ENCODE measurements around the gene ACTR3. TPM values are rescaled to one million over a fixed set of nuclear protein-coding genes. Genes with fewer than 3 reads are reported as not detected.

The ACTR3 gene
- total RNA-seq, 1 experiment from 2014 or later: 180 TPM

DNA sequence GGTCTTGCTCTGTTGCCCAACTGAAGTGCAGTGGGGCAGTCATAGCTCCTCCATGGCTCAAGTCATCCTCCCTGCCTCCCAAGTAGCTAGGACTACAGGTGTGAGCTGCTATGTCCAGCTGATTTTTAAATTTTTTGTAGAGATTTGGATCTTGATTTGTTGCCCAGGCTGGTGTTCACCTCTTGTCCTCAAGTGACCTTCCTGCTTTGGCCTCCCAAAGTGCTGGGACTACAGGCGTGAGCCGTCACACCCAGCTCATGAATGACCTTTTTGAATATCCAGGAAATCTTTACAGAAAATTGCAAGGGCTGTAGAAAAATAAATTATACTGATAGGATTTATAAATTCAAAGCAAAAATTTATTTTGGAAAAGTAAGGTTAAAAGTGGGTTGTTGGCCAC is 17.4 kb downstream of the ACTR3 start:
- no peak overlapping the region for H3K4ac ChIP-seq (ENCODE audit: low read depth, low read length)
- H3K23ac ChIP-seq (ENCODE audit: insufficient read length, low read depth, low read length): no peak overlapping the region
- no peaks in the 10 kb centered on the region for H3K9me3 ChIP-seq (ENCODE audit: control insufficient read depth, low read depth, low read length)
- no peak overlapping the region for H4K91ac ChIP-seq (ENCODE audit: insufficient read length, low read depth, low read length)
- peaks cover 15 to 18% of the 10 kb centered on the region in 2 experiments for H3K4me1 Mint-ChIP-seq
- no peaks in the 10 kb centered on the region for H3K27me3 ChIP-seq (ENCODE audit: insufficient read depth, low read length)
- no peak overlapping the region for H3K14ac ChIP-seq (ENCODE audit: insufficient read depth, low read length)
- TF ChIP-seq, protein P1, sequence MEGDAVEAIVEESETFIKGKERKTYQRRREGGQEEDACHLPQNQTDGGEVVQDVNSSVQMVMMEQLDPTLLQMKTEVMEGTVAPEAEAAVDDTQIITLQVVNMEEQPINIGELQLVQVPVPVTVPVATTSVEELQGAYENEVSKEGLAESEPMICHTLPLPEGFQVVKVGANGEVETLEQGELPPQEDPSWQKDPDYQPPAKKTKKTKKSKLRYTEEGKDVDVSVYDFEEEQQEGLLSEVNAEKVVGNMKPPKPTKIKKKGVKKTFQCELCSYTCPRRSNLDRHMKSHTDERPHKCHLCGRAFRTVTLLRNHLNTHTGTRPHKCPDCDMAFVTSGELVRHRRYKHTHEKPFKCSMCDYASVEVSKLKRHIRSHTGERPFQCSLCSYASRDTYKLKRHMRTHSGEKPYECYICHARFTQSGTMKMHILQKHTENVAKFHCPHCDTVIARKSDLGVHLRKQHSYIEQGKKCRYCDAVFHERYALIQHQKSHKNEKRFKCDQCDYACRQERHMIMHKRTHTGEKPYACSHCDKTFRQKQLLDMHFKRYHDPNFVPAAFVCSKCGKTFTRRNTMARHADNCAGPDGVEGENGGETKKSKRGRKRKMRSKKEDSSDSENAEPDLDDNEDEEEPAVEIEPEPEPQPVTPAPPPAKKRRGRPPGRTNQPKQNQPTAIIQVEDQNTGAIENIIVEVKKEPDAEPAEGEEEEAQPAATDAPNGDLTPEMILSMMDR (conservative IDR thresholded peaks at IDR 0.05): no peak
- H2AFZ ChIP-seq (ENCODE audit: low read length): no peak overlapping the region
- H3K79me2 ChIP-seq (ENCODE audit: insufficient read depth, low read length): peaks cover 17% of the 10 kb centered on the region; the same call in 1 of the 2 replicates
- no peak overlapping the region for H3K27ac ChIP-seq (ENCODE audit: insufficient read length, low read depth, low read length)
- H3K4me2 ChIP-seq (ENCODE audit: insufficient read depth, insufficient read length, low read length): no peak overlapping the region
- peaks cover 0 to 12% of the 10 kb centered on the region in 2 experiments; a peak in 3 of 5 replicates for H3K9me3 Mint-ChIP-seq
- H3T11ph ChIP-seq (ENCODE audit: low read length): no peak overlapping the region
- no peak overlapping the region for H2BK12ac ChIP-seq (ENCODE audit: insufficient read length, low read depth, low read length)
- H4K5ac ChIP-seq (ENCODE audit: insufficient read length, low read depth, low read length): no peak overlapping the region
- no peak overlapping the region for H2BK120ac ChIP-seq (ENCODE audit: low read depth, low read length, poor library complexity, severe bottlenecking)
- no peaks in the 10 kb centered on the region for H3K4me1 ChIP-seq (ENCODE audit: insufficient read depth, low read length)
- no peaks in the 10 kb centered on the region for H3K23me2 ChIP-seq (ENCODE audit: insufficient read length, low read depth, low read length, poor library complexity, severe bottlenecking)
- peaks cover 12 to 17% (median 14%) of the 10 kb centered on the region in 3 experiments; a peak in 6 of 7 replicates for H3K36me3 Mint-ChIP-seq (ENCODE audit: insufficient read depth in 1 of 3, low read depth in 3 of 3)
- H2AK5ac ChIP-seq (ENCODE audit: insufficient read length, low read length): no peak overlapping the region
- H3K79me1 ChIP-seq (ENCODE audit: insufficient read depth, low read depth, low read length, poor library complexity, severe bottlenecking): no peaks in the 10 kb centered on the region
- H3K27ac Mint-ChIP-seq: peak overlapping the region in 1 of 3 experiments; percentile 92; a peak in 2 of 7 replicates
- H4K8ac ChIP-seq (replicated peaks; ENCODE audit: insufficient read length, low read depth, low read length): no peak overlapping the region
- no peak overlapping the region for H3K9ac ChIP-seq (ENCODE audit: extremely low read depth, insufficient read length, low read length)
- DNase-seq: no peak
- H2BK20ac ChIP-seq (ENCODE audit: low read depth, low read length, poor library complexity, severe bottlenecking): no peak overlapping the region
- no peak overlapping the region for H2BK15ac ChIP-seq (ENCODE audit: low read depth, low read length)
- no peak overlapping the region for H3K18ac ChIP-seq (ENCODE audit: insufficient read length, low read depth, low read length)
- no peak overlapping the region for H3K56ac ChIP-seq (ENCODE audit: insufficient read length, low read depth, low read length)
- no peaks in the 10 kb centered on the region for H3K27me3 Mint-ChIP-seq (ENCODE audit: low read depth)
- no peak overlapping the region for H2BK5ac ChIP-seq (ENCODE audit: insufficient read length, low read length)
- H4K20me1 ChIP-seq (ENCODE audit: control insufficient read depth, insufficient read depth, insufficient read length): no peaks in the 10 kb centered on the region
- H3K4me3 Mint-ChIP-seq: no peak overlapping the region
- no CpG with 5 or more reads among the region's 2 CpGs for WGBS (ENCODE audit: extremely low coverage, insufficient read length, low lambda C conversion rate)
